GM12891 (cell line): ENCODE measurements around the gene SLC29A4.
"Not testable (repeated sequence)": the region's sequence is repeated elsewhere in the genome, so short reads cannot be mapped to it uniquely, and the experiment has no call there.

ENCODE experiments used
- DNase-seq: peaks from one replicate; pipeline ENCODE4 v3.0.0; 2011; ENCODE audit warnings: low spot score; ENCODE audit not compliant: insufficient read length
- FAIRE-seq: peaks from 2 replicates; lab custom pipeline; 2011; peaks lifted over from hg19 to GRCh38; lab: Jason Lieb, UNC
- PAX5 ChIP-seq: IDR thresholded peaks from 2 replicates; pipeline ENCODE4 v1.6.1; 2011; ENCODE audit warnings: low read length, moderate library complexity, mild to moderate bottlenecking; ENCODE audit not compliant: insufficient read depth, severe bottlenecking
- POLR2A ChIP-seq: IDR thresholded peaks from 2 replicates; pipeline ENCODE4 v1.6.1; 2011; ENCODE audit warnings: low read depth, low read length, control low read depth
- POLR2AphosphoS5 ChIP-seq: IDR thresholded peaks from 2 replicates; pipeline ENCODE4 v1.6.1; 2011; ENCODE audit warnings: low read depth, low read length, control low read depth
- POU2F2 ChIP-seq: IDR thresholded peaks from 2 replicates; pipeline ENCODE4 v1.6.1; 2011; ENCODE audit warnings: low read depth, mild to moderate bottlenecking, control low read depth, low read length, moderate library complexity
- SPI1 ChIP-seq: IDR thresholded peaks from 2 replicates; pipeline ENCODE4 v1.6.1; 2011; ENCODE audit warnings: low read depth, low read length, control low read depth
- TAF1 ChIP-seq: IDR thresholded peaks from 2 replicates; pipeline ENCODE4 v1.6.1; 2011; ENCODE audit warnings: low read depth, low read length, control low read depth

The SLC29A4 gene

GRCh38 chr7:5291301-5291700 is 8.6 kb downstream of the SLC29A4 start:
- no peak for FAIRE-seq
- no peak for DNase-seq
- TF ChIP-seq POLR2AphosphoS5: no peak
- TF ChIP-seq PAX5: no peak
- no peak for TF ChIP-seq POLR2A
- TF ChIP-seq SPI1: no peak
- TF ChIP-seq TAF1: no peak
- no peak for TF ChIP-seq POU2F2

DNA sequence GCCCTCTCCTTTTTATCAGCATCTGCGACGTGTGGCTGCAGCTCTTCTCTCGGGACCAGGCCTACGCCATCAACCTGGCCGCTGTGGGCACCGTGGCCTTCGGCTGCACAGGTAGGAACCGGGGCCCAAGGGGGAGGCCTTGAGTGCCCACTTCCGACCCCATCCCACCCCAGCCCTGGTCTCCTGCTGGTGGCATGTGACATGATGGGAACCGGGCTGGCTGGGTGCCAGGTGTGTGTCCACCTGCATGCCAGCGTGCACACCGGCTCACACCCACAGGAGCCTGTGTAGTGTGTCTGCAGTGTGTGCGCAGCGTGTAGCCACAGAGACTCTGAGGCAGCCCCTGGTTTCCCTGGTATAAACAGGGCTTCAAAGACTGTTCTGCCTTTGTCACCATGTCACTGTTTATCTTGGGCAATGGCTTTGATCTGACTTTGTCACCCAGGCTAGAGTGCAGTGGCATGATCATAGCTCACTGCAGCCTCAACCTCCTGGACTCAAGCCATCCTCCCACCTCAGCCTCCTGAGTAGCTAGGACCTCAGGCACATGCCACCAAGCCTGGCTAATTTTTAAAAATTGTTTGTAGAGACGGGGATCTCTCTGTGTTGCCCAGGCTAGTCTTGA is 9.1 kb downstream of the SLC29A4 start:
- FAIRE-seq, DNase-seq: not testable (repeated sequence)

GRCh38 chr7:5294169-5294987 is 11.6 kb downstream of the SLC29A4 start:
- FAIRE-seq (no peak), DNase-seq (no peak)
- TF ChIP-seq SPI1 (no peak), POLR2AphosphoS5 (no peak), PAX5 (no peak), TAF1 (no peak)

GRCh38 chr7:5295039-5296014 is 12.6 kb downstream of the SLC29A4 start:
- no peak for TF ChIP-seq POLR2A
- TF ChIP-seq SPI1: no peak
- TF ChIP-seq POU2F2: no peak
- TF ChIP-seq PAX5: no peak
- TF ChIP-seq POLR2AphosphoS5: no peak
- no peak for TF ChIP-seq TAF1
- DNase-seq (no peak), FAIRE-seq (no peak)

GRCh38 chr7:5296015-5296610 is 13.4 kb downstream of the SLC29A4 start:
- TF ChIP-seq SPI1 (no peak), POU2F2 (no peak), TAF1 (no peak), POLR2AphosphoS5 (no peak), PAX5 (no peak), POLR2A (no peak)
- DNase-seq (no peak), FAIRE-seq (no peak)

- DNase-seq (peak; percentile 76), FAIRE-seq (peak; percentile 88)
- no peak for TF ChIP-seq POLR2AphosphoS5
- no peak for TF ChIP-seq PAX5
- TF ChIP-seq POLR2A: no peak
- TF ChIP-seq POU2F2: no peak
- no peak for TF ChIP-seq TAF1
- no peak for TF ChIP-seq SPI1
Observed at GRCh38 chr7:5296611-5297226, 14.0 kb downstream of the SLC29A4 start.

- FAIRE-seq (no peak), DNase-seq (no peak)
- TF ChIP-seq POLR2A: no peak
- no peak for TF ChIP-seq PAX5
- no peak for TF ChIP-seq TAF1
- TF ChIP-seq POLR2AphosphoS5: no peak
- TF ChIP-seq SPI1: no peak
- TF ChIP-seq POU2F2: no peak
Observed at GRCh38 chr7:5300366-5300765, 17.6 kb downstream of the SLC29A4 start.

DNA sequence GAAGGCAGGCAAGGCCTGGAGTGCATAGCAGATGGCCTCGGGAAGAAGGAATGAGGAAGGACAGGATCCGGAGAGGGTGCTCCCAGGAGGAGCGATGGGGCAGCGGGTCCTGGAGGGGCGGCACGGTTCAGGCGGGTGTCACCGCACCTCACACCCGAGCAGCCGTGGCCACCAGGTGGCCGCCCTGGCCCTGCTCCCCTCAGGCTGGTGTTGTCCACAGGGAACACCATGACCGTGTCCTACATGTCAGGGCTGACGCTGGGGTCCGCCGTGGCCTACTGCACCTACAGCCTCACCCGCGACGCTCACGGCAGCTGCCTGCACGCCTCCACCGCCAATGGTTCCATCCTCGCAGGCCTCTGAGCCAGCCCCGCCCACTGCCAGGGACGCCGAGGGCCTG is 19.8 kb downstream of the SLC29A4 start:
- FAIRE-seq: no peak
- no peak for DNase-seq
- TF ChIP-seq POLR2AphosphoS5 (no peak), SPI1 (no peak)

DNA sequence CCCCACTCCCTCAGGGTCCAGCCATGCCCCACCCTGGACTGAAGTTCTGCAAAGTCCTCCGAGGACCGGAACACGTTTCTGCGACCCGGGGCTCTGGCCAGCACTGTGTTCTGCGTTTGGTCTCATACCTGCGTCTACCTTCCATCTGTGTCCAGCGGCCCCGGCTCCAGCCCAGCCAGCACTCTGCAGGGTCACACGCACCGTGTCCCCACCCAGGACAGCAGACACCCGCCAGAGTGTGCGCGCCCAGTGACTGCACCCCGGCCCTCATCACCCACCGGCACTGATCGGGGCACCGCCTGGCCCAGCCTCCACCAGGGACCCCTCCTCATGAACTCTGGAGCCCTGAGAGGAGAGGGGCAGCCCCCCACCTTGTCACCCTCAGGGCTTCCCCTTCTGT is 20.3 kb downstream of the SLC29A4 start:
- TF ChIP-seq TAF1: no peak
- TF ChIP-seq POLR2A: no peak
- TF ChIP-seq SPI1: no peak
- TF ChIP-seq POLR2AphosphoS5: no peak
- no peak for FAIRE-seq
- no peak for DNase-seq
